Liver (tissue), 9 donors: ENCODE results near the gene DYNLT2. TPM values are rescaled to one million over a fixed set of nuclear protein-coding genes. Genes with fewer than 3 reads are reported as not detected.

Experiments
- DNase-seq: peaks from one replicate; pipeline ENCODE4 v3.0.0-alpha.2; 2017; ENCODE audit warnings: low spot score
- H3K27ac ChIP-seq, 2 donors: one replicate each; pipeline ENCODE4 v1.7.0; 2013; ENCODE audit warnings: inconsistent platforms in 2 of 2, low read length in 2 of 2, control low read depth in 1 of 2, low read depth in 1 of 2, mild to moderate bottlenecking in 1 of 2
- H3K27me3 ChIP-seq, 4 donors: one replicate each; pipeline versions ENCODE4 v1.6.1 to v1.7.0; 2013; ENCODE audit warnings: low read length in 3 of 4, inconsistent platforms in 1 of 4, mild to moderate bottlenecking in 1 of 4, moderate library complexity in 1 of 4; ENCODE audit not compliant: control insufficient read depth in 4 of 4, insufficient read depth in 4 of 4
- H3K36me3 ChIP-seq, 4 donors: one replicate each; pipeline versions ENCODE4 v1.6.1 to v1.7.0; 2013; ENCODE audit warnings: low read length in 3 of 4, mild to moderate bottlenecking in 3 of 4, low read depth in 1 of 4, moderate library complexity in 1 of 4; ENCODE audit not compliant: control insufficient read depth in 4 of 4, insufficient read depth in 3 of 4
- H3K4me1 ChIP-seq, 4 donors: one replicate each; pipeline versions ENCODE4 v1.6.1 to v1.7.0; 2013; ENCODE audit warnings: low read length in 3 of 4, mild to moderate bottlenecking in 3 of 4, moderate library complexity in 1 of 4; ENCODE audit not compliant: control insufficient read depth in 4 of 4, insufficient read depth in 4 of 4
- H3K4me3 ChIP-seq, 3 donors: one replicate each; pipeline versions ENCODE4 v1.6.1 to v1.7.0; 2013; ENCODE audit warnings: low read length in 3 of 3, control low read depth in 1 of 3, low read depth in 1 of 3, mild to moderate bottlenecking in 1 of 3
- H3K9ac ChIP-seq, 2 donors: one replicate each; pipeline ENCODE4 v1.7.0; 2013; ENCODE audit warnings: low read length in 2 of 2, mild to moderate bottlenecking in 2 of 2, moderate library complexity in 2 of 2, control low read depth in 1 of 2, low read depth in 1 of 2
- H3K9me3 ChIP-seq, 4 donors: one replicate each; pipeline versions ENCODE4 v1.6.1 to v1.7.0; 2013; ENCODE audit warnings: low read length in 3 of 4; ENCODE audit not compliant: control insufficient read depth in 4 of 4
- EGR1 ChIP-seq, 2 donors: IDR thresholded peaks; 2 replicates each; pipeline ENCODE4 v1.6.1; 2016 to 2018; ENCODE audit warnings: antibody characterized with exemption in 2 of 2, low read depth in 2 of 2
- FOXA1 ChIP-seq: IDR thresholded peaks from 2 replicates; pipeline ENCODE4 v1.6.1; 2016; ENCODE audit warnings: antibody characterized with exemption
- FOXA2 ChIP-seq: IDR thresholded peaks from 2 replicates; pipeline ENCODE4 v1.6.1; 2016; ENCODE audit warnings: antibody characterized with exemption
- GABPA ChIP-seq, 2 donors: IDR thresholded peaks in 1 of 2; conservative IDR thresholded peaks in 1 of 2; 2 replicates each; pipeline ENCODE4 v1.6.1; 2016; ENCODE audit warnings: antibody characterized with exemption in 2 of 2, mild to moderate bottlenecking in 1 of 2, moderate library complexity in 1 of 2
- HNF4A ChIP-seq, 2 donors: conservative IDR thresholded peaks; 2 replicates each; pipeline ENCODE4 v1.6.1; 2016; ENCODE audit warnings: antibody characterized with exemption in 2 of 2, mild to moderate bottlenecking in 2 of 2
- HNF4G ChIP-seq: IDR thresholded peaks from 2 replicates; pipeline ENCODE4 v1.6.1; 2016; ENCODE audit warnings: antibody characterized with exemption
- JUND ChIP-seq, 2 donors: IDR thresholded peaks; 2 replicates each; pipeline ENCODE4 v1.6.1; 2016; ENCODE audit warnings: antibody characterized with exemption in 2 of 2
- MAX ChIP-seq: IDR thresholded peaks from 2 replicates; pipeline ENCODE4 v1.6.1; 2016; ENCODE audit warnings: antibody characterized with exemption
- NR2F2 ChIP-seq: IDR thresholded peaks from 2 replicates; pipeline ENCODE4 v1.6.1; 2016; ENCODE audit warnings: antibody characterized with exemption
- RAD21 ChIP-seq, 2 donors: IDR thresholded peaks; 2 replicates each; pipeline ENCODE4 v1.6.1; 2016; ENCODE audit warnings: antibody characterized with exemption in 2 of 2, mild to moderate bottlenecking in 2 of 2
- REST ChIP-seq: IDR thresholded peaks from 2 replicates; pipeline ENCODE4 v1.6.1; 2016; ENCODE audit warnings: antibody characterized with exemption, mild to moderate bottlenecking
- RXRA ChIP-seq, 2 donors: IDR thresholded peaks; 2 replicates each; pipeline ENCODE4 v1.6.1; 2017 to 2018; ENCODE audit warnings: antibody characterized with exemption in 2 of 2, mild to moderate bottlenecking in 1 of 2
- SP1 ChIP-seq: IDR thresholded peaks from 2 replicates; pipeline ENCODE4 v1.6.1; 2018; ENCODE audit warnings: antibody characterized with exemption, mild to moderate bottlenecking
- TAF1 ChIP-seq: conservative IDR thresholded peaks from 2 replicates; pipeline ENCODE4 v1.6.1; 2016; ENCODE audit warnings: antibody characterized with exemption, mild to moderate bottlenecking
- YY1 ChIP-seq: IDR thresholded peaks from 2 replicates; pipeline ENCODE4 v1.6.1; 2016; ENCODE audit warnings: antibody characterized with exemption, mild to moderate bottlenecking
- ZBTB33 ChIP-seq: IDR thresholded peaks from 2 replicates; pipeline ENCODE4 v1.6.1; 2016; ENCODE audit warnings: antibody characterized with exemption
- WGBS: extraction: QIAGEN DNeasy Blood & Tissue Kit; methylation state at CpG from one replicate; pipeline ENCODE4 v1.1.7; 2013; 5-methylcytosine and 5-hydroxymethylcytosine counted together
- polyA plus RNA-seq, 2 donors: library from polyadenylated mRNA; stranded (reverse) in 1 of 2; unstranded in 1 of 2; fragments of 200-250 nt in 1 of 2; fragments of >200 nt in 1 of 2; fragmentation: Nextera tagmentation in 1 of 2; extraction: Ambion mirVana in 1 of 2; gene quantifications; one replicate each; pipeline versions ENCODE4 v1.2.1 to v1.2.3, GENCODE V29; 2013 to 2015
- total RNA-seq, 2 donors: library from RNA; depleted of rRNA; stranded (reverse); fragments of >200 nt; gene quantifications; one replicate each; pipeline ENCODE4 v1.2.3, GENCODE V29; 2014
- TF ChIP-seq, protein P1 (sequence below): fragments of 150-350 bp; IDR thresholded peaks from 2 replicates; pipeline ENCODE4 v1.5.1; 2017; ENCODE audit warnings: improper control_type of control experiment, low read depth, low read length; ENCODE audit not compliant: missing input control
- TF ChIP-seq, protein P2 (sequence below): IDR thresholded peaks from 2 replicates; pipeline ENCODE4 v1.6.1; 2016; ENCODE audit warnings: antibody characterized with exemption
- donor health status: healthy.
- donor health status: healthy.
- donor health status: healthy.
- donor health status: healthy.
- donor health status: healthy.

DYNLT2 gene
- total and polyA plus RNA-seq, 4 donors = 0.37 to 2.3 (median 1.2) TPM

- TF ChIP-seq MAX (no peak), RXRA (IDR thresholded peaks at IDR 0.05) (peak in 1 of 2 donors; percentile 32), JUND (IDR thresholded peaks at IDR 0.05) (peak in 1 of 2 donors; percentile 25)
- Histone ChIP-seq H3K36me3 (peaks cover 0 to 3% (median 0%) of the 10 kb centered on the region in 4 donors), H3K27ac (no peak overlapping the region), H3K9ac (no peak overlapping the region), H3K4me3 (no peak overlapping the region), H3K4me1 (peaks cover 11 to 22% (median 19%) of the 10 kb centered on the region in 4 donors), H3K9me3 (no peaks in the 10 kb centered on the region), H3K27me3 (no peaks in the 10 kb centered on the region)
- DNase-seq = peak; percentile 32
- WGBS = 43% methylated on average over 13 of the region's 13 CpGs
These were observed 49.5 kb upstream of the DYNLT2 start for GRCh38 chr6:169800668-169801395.

DNA sequence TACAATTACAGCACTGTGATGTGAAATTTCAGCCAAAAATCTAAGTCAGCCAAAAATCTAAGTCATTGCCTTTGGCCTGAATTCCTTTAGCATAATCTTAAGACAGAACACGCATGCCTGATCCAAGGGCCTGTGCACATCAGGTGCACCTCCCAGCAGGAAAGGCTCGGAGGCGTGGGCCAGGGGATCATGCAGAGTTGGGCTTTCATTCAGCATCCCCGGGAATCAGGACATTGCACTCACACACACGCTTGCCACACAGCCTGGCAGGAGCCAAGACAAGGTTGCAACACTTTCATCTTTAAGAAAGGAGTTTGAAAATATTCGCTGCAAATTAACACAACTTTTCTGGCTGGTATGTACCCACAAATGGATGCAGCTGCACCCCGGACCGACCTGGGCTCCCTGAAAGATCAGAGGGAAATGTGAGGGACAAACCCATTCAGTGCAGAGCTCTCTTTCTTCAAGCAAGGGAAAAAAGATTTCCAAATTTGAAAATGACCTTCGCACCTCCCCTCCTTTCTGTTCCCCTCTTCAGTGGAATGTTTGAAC lies 48.8 kb upstream of the DYNLT2 start:
- Histone ChIP-seq H3K4me3 (no peak overlapping the region), H3K27me3 (no peaks in the 10 kb centered on the region), H3K9ac (no peak overlapping the region), H3K4me1 (peaks cover 11 to 22% (median 19%) of the 10 kb centered on the region in 4 donors), H3K9me3 (no peaks in the 10 kb centered on the region), H3K36me3 (peaks cover 0 to 3% (median 0%) of the 10 kb centered on the region in 4 donors), H3K27ac (no peak overlapping the region)
- TF ChIP-seq JUND (IDR thresholded peaks at IDR 0.05) (peak; percentile 11 to 50), FOXA1 (no peak), RXRA (IDR thresholded peaks at IDR 0.05) (peak; percentile 55 to 66), HNF4A (conservative IDR thresholded peaks at IDR 0.05) (peak; percentile 49 to 56), HNF4G (peak; percentile 23), RAD21 (IDR thresholded peaks at IDR 0.05) (peak in 1 of 2 donors; percentile 6)
- 31% methylated on average over 9 of the region's 9 CpGs for WGBS
- DNase-seq = peak; percentile 27

DNA sequence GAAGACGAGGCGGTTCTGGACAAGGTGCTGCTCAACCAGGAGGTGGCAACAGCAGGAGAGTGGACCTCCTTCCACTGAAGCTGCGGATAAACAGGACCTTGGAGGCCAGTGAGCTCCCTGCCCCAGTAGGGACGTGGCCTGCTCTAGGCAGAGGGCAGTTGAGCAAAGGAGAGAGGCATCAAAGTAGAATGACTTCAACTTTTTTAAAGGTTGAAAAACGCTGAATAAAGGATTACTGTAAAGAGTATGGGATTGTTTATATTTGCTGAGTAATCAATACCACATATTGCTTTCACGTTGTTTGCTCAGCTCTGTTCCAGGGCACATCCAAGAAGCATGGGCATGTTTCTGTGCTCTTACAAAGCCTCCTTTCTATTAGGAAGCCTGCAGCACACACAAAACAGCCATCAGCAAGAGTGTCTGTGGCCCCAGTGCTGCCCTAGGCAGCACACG lies 48.1 kb upstream of the DYNLT2 start:
- H3K4me3 ChIP-seq = no peak overlapping the region
- H3K9me3 ChIP-seq = no peaks in the 10 kb centered on the region
- DNase-seq = peak; percentile 26
- H3K4me1 ChIP-seq = peaks cover 11 to 22% (median 19%) of the 10 kb centered on the region in 4 donors
- no peak overlapping the region for H3K9ac ChIP-seq
- peaks cover 0 to 3% (median 0%) of the 10 kb centered on the region in 4 donors for H3K36me3 ChIP-seq
- WGBS = 61% methylated on average over 7 of the region's 7 CpGs
- no peak overlapping the region for H3K27ac ChIP-seq
- H3K27me3 ChIP-seq = no peaks in the 10 kb centered on the region
- TF ChIP-seq NR2F2 = no peak
- no peak for TF ChIP-seq HNF4A (conservative IDR thresholded peaks at IDR 0.05)
- no peak for TF ChIP-seq GABPA (IDR thresholded peaks at IDR 0.05 in 1 of 2, conservative IDR thresholded peaks at IDR 0.05 in 1 of 2)
- no peak for TF ChIP-seq FOXA2
- no peak for TF ChIP-seq TAF1
- no peak for TF ChIP-seq FOXA1
- TF ChIP-seq RAD21 (IDR thresholded peaks at IDR 0.05) = no peak
- no peak for TF ChIP-seq MAX
- TF ChIP-seq RXRA (IDR thresholded peaks at IDR 0.05) = no peak
- TF ChIP-seq, protein P1, sequence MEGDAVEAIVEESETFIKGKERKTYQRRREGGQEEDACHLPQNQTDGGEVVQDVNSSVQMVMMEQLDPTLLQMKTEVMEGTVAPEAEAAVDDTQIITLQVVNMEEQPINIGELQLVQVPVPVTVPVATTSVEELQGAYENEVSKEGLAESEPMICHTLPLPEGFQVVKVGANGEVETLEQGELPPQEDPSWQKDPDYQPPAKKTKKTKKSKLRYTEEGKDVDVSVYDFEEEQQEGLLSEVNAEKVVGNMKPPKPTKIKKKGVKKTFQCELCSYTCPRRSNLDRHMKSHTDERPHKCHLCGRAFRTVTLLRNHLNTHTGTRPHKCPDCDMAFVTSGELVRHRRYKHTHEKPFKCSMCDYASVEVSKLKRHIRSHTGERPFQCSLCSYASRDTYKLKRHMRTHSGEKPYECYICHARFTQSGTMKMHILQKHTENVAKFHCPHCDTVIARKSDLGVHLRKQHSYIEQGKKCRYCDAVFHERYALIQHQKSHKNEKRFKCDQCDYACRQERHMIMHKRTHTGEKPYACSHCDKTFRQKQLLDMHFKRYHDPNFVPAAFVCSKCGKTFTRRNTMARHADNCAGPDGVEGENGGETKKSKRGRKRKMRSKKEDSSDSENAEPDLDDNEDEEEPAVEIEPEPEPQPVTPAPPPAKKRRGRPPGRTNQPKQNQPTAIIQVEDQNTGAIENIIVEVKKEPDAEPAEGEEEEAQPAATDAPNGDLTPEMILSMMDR = no peak
- TF ChIP-seq SP1 = no peak
- TF ChIP-seq JUND (IDR thresholded peaks at IDR 0.05) = no peak
- no peak for TF ChIP-seq HNF4G
- TF ChIP-seq ZBTB33 = no peak
- TF ChIP-seq EGR1 (IDR thresholded peaks at IDR 0.05; ENCODE audit: low read depth in 2 of 2) = no peak
- no peak for TF ChIP-seq YY1
- TF ChIP-seq, protein P2, sequence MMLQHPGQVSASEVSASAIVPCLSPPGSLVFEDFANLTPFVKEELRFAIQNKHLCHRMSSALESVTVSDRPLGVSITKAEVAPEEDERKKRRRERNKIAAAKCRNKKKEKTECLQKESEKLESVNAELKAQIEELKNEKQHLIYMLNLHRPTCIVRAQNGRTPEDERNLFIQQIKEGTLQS = no peak
- TF ChIP-seq REST = no peak
